DMS114 treated with DMSO at 0.1 percent for 48 hours (cell line): ENCODE data around the gene LSR.
"Not testable (repeated sequence)": the region's sequence is repeated elsewhere in the genome, so short reads cannot be mapped to it uniquely, and the experiment has no call there.

ENCODE experiments used
- DNase-seq: peaks from one replicate; lab custom pipeline; 2025; ENCODE audit not compliant: unreplicated experiment; lab: John Stamatoyannopoulos, UW

Gene LSR

GRCh38 chr19:35284153-35285094, 35.6 kb downstream of the LSR start:
- no peak for DNase-seq

- no peak for DNase-seq
These were observed 36.3 kb downstream of the LSR start for GRCh38 chr19:35285095-35285449.

- not testable (repeated sequence) for DNase-seq
These were observed 36.7 kb downstream of the LSR start for GRCh38 chr19:35285465-35285864.

GRCh38 chr19:35286101-35286500, 37.3 kb downstream of the LSR start:
- DNase-seq: not testable (repeated sequence)

- no peak for DNase-seq
These were observed 38.9 kb downstream of the LSR start for GRCh38 chr19:35287713-35288112.

- no peak for DNase-seq
These were observed 39.5 kb downstream of the LSR start for GRCh38 chr19:35288331-35288730.

GRCh38 chr19:35288906-35289305, 40.1 kb downstream of the LSR start:
- no peak for DNase-seq

GRCh38 chr19:35290381-35291127, 41.8 kb downstream of the LSR start:
- DNase-seq: no peak

- no peak for DNase-seq
These were observed 42.5 kb downstream of the LSR start for GRCh38 chr19:35291259-35291658.

GRCh38 chr19:35291916-35292315, 43.1 kb downstream of the LSR start, which contains the start of gene MAG:
Gene MAG, plus strand, starts transcription at chr19:35292161. Its CDS starts 3,248 bp downstream, at chr19:35295409.
- no peak for DNase-seq

GRCh38 chr19:35292421-35293362, 43.9 kb downstream of the LSR start:
- DNase-seq: no peak

- DNase-seq: no peak
These were observed 44.5 kb downstream of the LSR start for GRCh38 chr19:35293363-35293739.

- no peak for DNase-seq
These were observed 45.0 kb downstream of the LSR start for GRCh38 chr19:35293808-35294207.

- no peak for DNase-seq
These were observed 45.5 kb downstream of the LSR start for GRCh38 chr19:35294328-35294727.

- no peak for DNase-seq
These were observed 46.3 kb downstream of the LSR start for GRCh38 chr19:35294859-35295791.

GRCh38 chr19:35295792-35296462, 47.1 kb downstream of the LSR start:
- DNase-seq: no peak

GRCh38 chr19:35296644-35297514, 48.1 kb downstream of the LSR start:
- DNase-seq: no peak

GRCh38 chr19:35297515-35297848, 48.7 kb downstream of the LSR start:
- no peak for DNase-seq

GRCh38 chr19:35297922-35298321, 49.1 kb downstream of the LSR start:
- DNase-seq: no peak
